ENCODE measurements around the gene ZNF142.
A peak's percentile ranks its signal among the peaks of the same experiment; 100 is the strongest.
"Not testable (repeated sequence)": the region's sequence is repeated elsewhere in the genome, so short reads cannot be mapped to it uniquely, and the experiment has no call there.

Gene ZNF142

GRCh38 chr2:218659258-218659987 lies at the start of gene ZNF142, which contains the start of gene BCS1L:
TSS of gene ZNF142 (minus strand) at chr2:218659623. CDS start at chr2:218656429, 3,194 bp downstream.
TSS of gene BCS1L (plus strand) at chr2:218659683. CDS start at chr2:218660988, 1,305 bp downstream.
- DNase-seq (ENCODE audit: low read depth), result peak; percentile 91

GRCh38 chr2:218708086-218708485 lies 48.7 kb upstream of the ZNF142 start:
- no peak for DNase-seq (ENCODE audit: low read depth)

- DNase-seq (ENCODE audit: low read depth), result no peak
Measured at GRCh38 chr2:218703341-218703740, 43.9 kb upstream of the ZNF142 start.

- DNase-seq (ENCODE audit: low read depth), result no peak
Measured at GRCh38 chr2:218701806-218702205, 42.4 kb upstream of the ZNF142 start.

- no peak for DNase-seq (ENCODE audit: low read depth)
Measured at GRCh38 chr2:218698885-218699284, 39.5 kb upstream of the ZNF142 start.

GRCh38 chr2:218694405-218695145 lies 35.2 kb upstream of the ZNF142 start:
- DNase-seq (ENCODE audit: low read depth), result no peak

GRCh38 chr2:218691234-218691633 lies 31.8 kb upstream of the ZNF142 start:
- no peak for DNase-seq (ENCODE audit: low read depth)

GRCh38 chr2:218687400-218688060 lies 28.1 kb upstream of the ZNF142 start:
- not testable (repeated sequence) for DNase-seq (ENCODE audit: low read depth)

- no peak for DNase-seq (ENCODE audit: low read depth)
Measured at GRCh38 chr2:218680061-218680460, 20.6 kb upstream of the ZNF142 start.

GRCh38 chr2:218679119-218679518 lies 19.7 kb upstream of the ZNF142 start:
- DNase-seq (ENCODE audit: low read depth), result no peak

GRCh38 chr2:218671654-218672566 lies 12.5 kb upstream of the ZNF142 start, which contains the start of the genes RNF25 and STK36:
TSS of gene RNF25 (minus strand) at chr2:218672002. CDS start at chr2:218671970, 32 bp downstream.
TSS of gene STK36 (plus strand) at chr2:218672086. CDS start at chr2:218672830, 744 bp downstream.
- DNase-seq (ENCODE audit: low read depth), result peak; percentile 72

- DNase-seq (ENCODE audit: low read depth), result no peak
Measured at GRCh38 chr2:218671097-218671653, 11.8 kb upstream of the ZNF142 start.

GRCh38 chr2:218664653-218665052 lies 5.2 kb upstream of the ZNF142 start:
- no peak for DNase-seq (ENCODE audit: low read depth)

- DNase-seq (ENCODE audit: low read depth), result no peak
Measured at GRCh38 chr2:218663901-218664300, 4.5 kb upstream of the ZNF142 start.

- DNase-seq (ENCODE audit: low read depth), result no peak
Measured at GRCh38 chr2:218662827-218663226, 3.4 kb upstream of the ZNF142 start.

GRCh38 chr2:218662377-218662776 lies 3.0 kb upstream of the ZNF142 start:
- DNase-seq (ENCODE audit: low read depth), result no peak

- DNase-seq (ENCODE audit: low read depth), result no peak
Measured at GRCh38 chr2:218659988-218660358, 550 bp upstream of the ZNF142 start.

GRCh38 chr2:218658671-218659257 lies 659 bp downstream of the ZNF142 start:
- peak; percentile 18 for DNase-seq (ENCODE audit: low read depth)

- no peak for DNase-seq (ENCODE audit: low read depth)
Measured at GRCh38 chr2:218655751-218656150, 3.7 kb downstream of the ZNF142 start.

- DNase-seq (ENCODE audit: low read depth), result no peak
Measured at GRCh38 chr2:218648787-218649100, 10.7 kb downstream of the ZNF142 start.
